ENCODE data around the gene COA8. TPM values are rescaled to one million over a fixed set of nuclear protein-coding genes. Genes with fewer than 3 reads are reported as not detected.

COA8 gene
- total and polyA plus RNA-seq, 10 of the 15 experiments (the other 5 are each of a cell fraction or from before 2014, with no cell fraction given), result 6.1 to 69.5 (median 25.8) TPM

- in situ Hi-C loops (cut with MboI) (no loop called here), intact Hi-C loops (cut with micrococcal nuclease; ENCODE audit: unreplicated experiment) (loop anchor here (5.0 kb wide), 1 partner anchor 72 kb away; no protein-coding TSS in a partner anchor)
- Histone ChIP-seq H3K9ac (ENCODE audit: control insufficient read depth, insufficient read depth, low read length) (peak overlapping the region; percentile 82; the same call in 1 of the 2 replicates), H2AFZ (ENCODE audit: control insufficient read depth, low read depth, low read length) (no peak overlapping the region), H3K79me2 (ENCODE audit: control insufficient read depth, insufficient read depth, low read length) (peaks cover 69% of the 10 kb centered on the region), H4K20me1 (ENCODE audit: control insufficient read depth, insufficient read depth) (0 out of 2 replicates have a peak, but pooled peaks cover 6% of the 10 kb centered on the region), H3K9me3 (replicated peaks; ENCODE audit: control insufficient read depth, insufficient read depth, low read length) (no peaks in the 10 kb centered on the region), H3K4me2 (ENCODE audit: control insufficient read depth, insufficient read depth) (peak overlapping the region; percentile 88), H3K4me3 (peak overlapping the region; percentile 97), H3K4me1 (ENCODE audit: control insufficient read depth, insufficient read depth, low read length) (peaks cover 13% of the 10 kb centered on the region), H3K36me3 (ENCODE audit: control insufficient read depth in 2 of 2, insufficient read depth in 2 of 2, low read length in 1 of 2) (peaks cover 0 to 14% of the 10 kb centered on the region in 2 experiments; a peak in 3 of 4 replicates), H3K27ac (ENCODE audit: control insufficient read depth, insufficient read depth) (no peak overlapping the region), H3K27me3 (replicated peaks in 1 of 2; ENCODE audit: control insufficient read depth in 2 of 2, insufficient read depth in 2 of 2, low read length in 1 of 2) (no peaks in the 10 kb centered on the region)
- POLR2A ChIA-PET, result interaction anchor here (0.5 kb wide), 1 partner anchor 313 kb away, joined by 3 read pairs; no protein-coding TSS in a partner anchor
- SMC1A ChIA-PET (ENCODE audit: uncharacterized antibody, unreplicated experiment), result interaction anchor here (1.0 to 1.6 kb wide), 4 partner anchors 31 to 42 kb away, joined by 3 to 4 read pairs (median 3); partner anchors contain the start of gene TRMT61A
- 71% methylated on average over 8 of the region's 8 CpGs for WGBS (ENCODE audit: insufficient coverage, insufficient replicate concordance, low lambda C conversion rate, missing lambda C conversion rate)
- FAIRE-seq, result no peak
- no peak for TF ChIP-seq BMI1 (IDR thresholded peaks at IDR 0.05; ENCODE audit: borderline replicate concordance)
- TF ChIP-seq, protein P1, sequence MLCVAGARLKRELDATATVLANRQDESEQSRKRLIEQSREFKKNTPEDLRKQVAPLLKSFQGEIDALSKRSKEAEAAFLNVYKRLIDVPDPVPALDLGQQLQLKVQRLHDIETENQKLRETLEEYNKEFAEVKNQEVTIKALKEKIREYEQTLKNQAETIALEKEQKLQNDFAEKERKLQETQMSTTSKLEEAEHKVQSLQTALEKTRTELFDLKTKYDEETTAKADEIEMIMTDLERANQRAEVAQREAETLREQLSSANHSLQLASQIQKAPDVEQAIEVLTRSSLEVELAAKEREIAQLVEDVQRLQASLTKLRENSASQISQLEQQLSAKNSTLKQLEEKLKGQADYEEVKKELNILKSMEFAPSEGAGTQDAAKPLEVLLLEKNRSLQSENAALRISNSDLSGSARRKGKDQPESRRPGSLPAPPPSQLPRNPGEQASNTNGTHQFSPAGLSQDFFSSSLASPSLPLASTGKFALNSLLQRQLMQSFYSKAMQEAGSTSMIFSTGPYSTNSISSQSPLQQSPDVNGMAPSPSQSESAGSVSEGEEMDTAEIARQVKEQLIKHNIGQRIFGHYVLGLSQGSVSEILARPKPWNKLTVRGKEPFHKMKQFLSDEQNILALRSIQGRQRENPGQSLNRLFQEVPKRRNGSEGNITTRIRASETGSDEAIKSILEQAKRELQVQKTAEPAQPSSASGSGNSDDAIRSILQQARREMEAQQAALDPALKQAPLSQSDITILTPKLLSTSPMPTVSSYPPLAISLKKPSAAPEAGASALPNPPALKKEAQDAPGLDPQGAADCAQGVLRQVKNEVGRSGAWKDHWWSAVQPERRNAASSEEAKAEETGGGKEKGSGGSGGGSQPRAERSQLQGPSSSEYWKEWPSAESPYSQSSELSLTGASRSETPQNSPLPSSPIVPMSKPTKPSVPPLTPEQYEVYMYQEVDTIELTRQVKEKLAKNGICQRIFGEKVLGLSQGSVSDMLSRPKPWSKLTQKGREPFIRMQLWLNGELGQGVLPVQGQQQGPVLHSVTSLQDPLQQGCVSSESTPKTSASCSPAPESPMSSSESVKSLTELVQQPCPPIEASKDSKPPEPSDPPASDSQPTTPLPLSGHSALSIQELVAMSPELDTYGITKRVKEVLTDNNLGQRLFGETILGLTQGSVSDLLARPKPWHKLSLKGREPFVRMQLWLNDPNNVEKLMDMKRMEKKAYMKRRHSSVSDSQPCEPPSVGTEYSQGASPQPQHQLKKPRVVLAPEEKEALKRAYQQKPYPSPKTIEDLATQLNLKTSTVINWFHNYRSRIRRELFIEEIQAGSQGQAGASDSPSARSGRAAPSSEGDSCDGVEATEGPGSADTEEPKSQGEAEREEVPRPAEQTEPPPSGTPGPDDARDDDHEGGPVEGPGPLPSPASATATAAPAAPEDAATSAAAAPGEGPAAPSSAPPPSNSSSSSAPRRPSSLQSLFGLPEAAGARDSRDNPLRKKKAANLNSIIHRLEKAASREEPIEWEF (IDR thresholded peaks at IDR 0.05; ENCODE audit: insufficient replicate concordance, low read depth, low read length), result no peak
- TF ChIP-seq PML (IDR thresholded peaks at IDR 0.05; ENCODE audit: low read length), result no peak
- TF ChIP-seq MYC (IDR thresholded peaks at IDR 0.05; ENCODE audit: insufficient read depth, insufficient read length, insufficient replicate concordance, low read length, severe bottlenecking), result no peak
- TF ChIP-seq NFYA (IDR thresholded peaks at IDR 0.05; ENCODE audit: borderline replicate concordance, low read depth, low read length), result no peak
- TF ChIP-seq DPF2 (IDR thresholded peaks at IDR 0.05), result no peak
- no peak for TF ChIP-seq ZNF207 (IDR thresholded peaks at IDR 0.05; ENCODE audit: borderline replicate concordance)
- no peak for TF ChIP-seq ESRRA (IDR thresholded peaks at IDR 0.05; ENCODE audit: low read length)
- no peak for TF ChIP-seq TAF1 (IDR thresholded peaks at IDR 0.05; ENCODE audit: borderline replicate concordance, low read depth, low read length)
- no peak for TF ChIP-seq NFXL1 (IDR thresholded peaks at IDR 0.05; ENCODE audit: borderline replicate concordance)
- no peak for TF ChIP-seq STAT3 (IDR thresholded peaks at IDR 0.05; ENCODE audit: low read depth, low read length)
- no peak for TF ChIP-seq SMAD1 (IDR thresholded peaks at IDR 0.05; ENCODE audit: low read depth, partially characterized antibody)
- TF ChIP-seq ZNF24 (IDR thresholded peaks at IDR 0.05), result no peak
- no peak for DNase-seq (ENCODE audit: low read depth, low spot score)
- no TSS peak for BruUV-seq (replicated peaks)
- ATAC-seq, result no peak
- CTCF ChIA-PET, result interaction anchor here (1.0 to 1.2 kb wide), 4 partner anchors 8 to 119 kb away, joined by 3 to 5 read pairs (median 3); no protein-coding TSS in a partner anchor
- RAD21 ChIA-PET (ENCODE audit: unreplicated experiment), result interaction anchor here (0.6 kb wide), 1 partner anchor 287 kb away, joined by 3 read pairs; the partner anchor contains the start of gene PPP1R13B
Observed at GRCh38 chr14:103560691-103561090, 2.1 kb upstream of the COA8 start.
